GM21576 (cell line): ENCODE results near the gene EYS.

Experiments
- ATAC-seq: cut with Tn5 transposase; IDR thresholded peaks from one replicate; pipeline ENCODE4 v1.9.1; 2021; ENCODE audit warnings: mild to moderate bottlenecking, moderate library complexity; ENCODE audit not compliant: unreplicated experiment

Gene EYS

DNA sequence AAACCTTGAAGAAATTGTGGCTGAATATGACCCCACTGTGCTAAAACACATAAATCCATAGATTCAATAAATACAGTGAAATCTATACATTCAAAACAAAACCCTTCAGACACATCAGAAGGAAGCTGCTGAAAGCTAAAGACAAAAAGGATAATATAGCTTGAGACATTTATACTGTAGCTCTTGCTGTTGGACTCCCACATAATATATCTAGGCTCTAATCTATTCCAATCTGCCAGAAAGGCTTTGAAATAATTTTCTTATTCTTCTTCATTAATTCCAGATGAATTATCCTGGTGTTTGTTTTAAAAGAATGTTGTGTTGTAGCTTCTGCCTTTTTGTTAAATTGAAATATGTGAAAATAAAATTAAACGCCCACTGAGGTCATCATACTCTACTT lies 454.0 kb downstream of the EYS start:
- no peak for ATAC-seq

DNA sequence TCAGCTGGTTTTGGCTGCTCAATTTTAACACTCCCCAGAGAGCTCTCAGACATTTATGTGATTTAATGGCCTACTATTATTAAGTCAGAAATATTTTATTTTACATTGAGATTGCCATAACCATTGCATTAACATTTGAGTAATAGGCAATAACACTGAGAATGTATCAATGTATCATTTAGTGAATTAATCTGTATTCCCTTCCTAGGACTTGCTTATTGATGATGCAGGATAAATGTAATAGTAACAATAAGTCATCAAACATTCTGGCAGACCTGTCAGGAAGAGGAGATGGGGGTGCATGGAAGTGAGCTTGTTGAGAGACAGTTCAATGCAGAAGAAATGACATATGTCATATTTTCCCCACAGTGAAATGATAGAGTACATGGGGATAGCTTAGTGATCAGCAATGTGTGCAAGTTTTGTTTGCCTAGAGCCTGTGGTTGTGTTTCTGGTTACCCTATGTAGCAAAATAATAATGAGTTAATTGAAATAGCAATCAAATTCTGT lies 458.9 kb downstream of the EYS start:
- ATAC-seq, result no peak

DNA sequence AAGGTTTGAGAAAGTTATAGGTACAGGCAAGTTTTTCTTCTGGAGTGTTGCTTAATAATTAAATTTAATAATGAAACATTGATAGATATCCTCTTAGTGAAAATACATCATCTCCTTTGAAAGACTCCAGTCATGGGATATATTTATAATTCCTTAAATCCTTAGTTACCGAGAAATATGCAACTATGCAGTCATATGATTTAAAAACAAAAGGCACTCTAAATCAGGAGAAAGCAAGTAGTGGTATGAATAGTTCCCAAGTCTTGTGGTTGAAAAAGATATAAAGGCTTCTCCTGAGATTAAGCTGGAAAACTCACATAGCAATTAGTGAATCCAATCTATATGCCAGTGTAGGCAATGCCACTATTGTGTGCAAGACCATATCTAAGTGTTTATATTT lies 475.4 kb downstream of the EYS start:
- no peak for ATAC-seq

DNA sequence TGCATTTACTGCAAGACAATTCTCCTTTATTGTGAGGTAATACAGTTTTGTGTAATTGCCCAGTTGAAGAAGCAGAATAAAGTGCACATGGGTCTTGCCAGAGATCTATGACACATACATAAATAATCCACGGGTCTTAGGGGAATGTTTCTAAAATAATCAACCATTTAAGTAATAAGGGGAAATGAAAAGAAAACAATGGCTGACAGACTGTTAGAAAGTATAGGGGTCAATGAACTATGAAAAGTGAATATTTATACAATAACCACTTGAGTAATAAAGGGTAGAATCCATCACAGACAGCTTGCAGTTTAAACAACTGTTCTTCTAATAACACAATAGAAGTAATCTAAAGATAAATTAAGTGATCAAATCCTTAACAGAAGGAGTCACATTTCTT lies 477.2 kb downstream of the EYS start:
- no peak for ATAC-seq

DNA sequence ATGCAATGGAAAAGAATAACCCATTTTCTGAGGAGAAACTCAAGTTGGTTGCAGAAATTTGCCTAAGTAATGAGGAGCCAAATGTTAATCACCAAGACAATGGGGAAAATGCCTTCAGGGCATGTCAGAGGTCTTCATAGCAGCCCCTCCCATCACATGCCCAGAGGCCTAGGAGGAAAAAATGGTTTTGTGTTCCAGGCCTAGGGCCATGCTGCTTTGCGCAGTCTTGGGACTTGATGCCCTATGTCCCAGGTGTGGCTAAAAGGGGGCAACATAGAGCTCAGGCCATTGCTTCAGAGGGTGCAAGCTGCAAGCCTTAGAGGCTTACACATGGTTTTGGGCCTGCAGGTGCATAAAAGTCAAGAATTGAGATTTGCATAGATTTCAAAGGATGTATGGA lies 485.9 kb downstream of the EYS start:
- ATAC-seq, result no peak

DNA sequence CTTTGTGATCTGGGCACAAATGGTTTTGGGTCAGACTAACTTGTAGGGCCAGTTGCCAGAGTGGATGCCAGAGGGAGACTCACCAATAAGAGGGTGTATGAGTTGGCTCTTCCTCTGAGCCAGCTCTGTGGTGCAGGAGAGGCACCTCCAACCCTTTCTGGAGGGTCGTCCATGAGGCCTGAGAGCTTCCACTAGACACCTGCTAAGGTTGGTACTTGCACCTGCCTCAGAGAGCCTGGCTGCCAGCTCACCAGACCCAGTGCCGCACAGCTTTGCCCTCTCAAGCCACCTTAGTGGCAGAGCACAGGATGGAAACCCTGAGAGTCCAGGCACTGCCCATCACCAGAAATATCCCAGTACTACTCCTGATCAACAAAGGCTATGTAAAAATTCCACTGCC lies 504.3 kb downstream of the EYS start:
- no peak for ATAC-seq

DNA sequence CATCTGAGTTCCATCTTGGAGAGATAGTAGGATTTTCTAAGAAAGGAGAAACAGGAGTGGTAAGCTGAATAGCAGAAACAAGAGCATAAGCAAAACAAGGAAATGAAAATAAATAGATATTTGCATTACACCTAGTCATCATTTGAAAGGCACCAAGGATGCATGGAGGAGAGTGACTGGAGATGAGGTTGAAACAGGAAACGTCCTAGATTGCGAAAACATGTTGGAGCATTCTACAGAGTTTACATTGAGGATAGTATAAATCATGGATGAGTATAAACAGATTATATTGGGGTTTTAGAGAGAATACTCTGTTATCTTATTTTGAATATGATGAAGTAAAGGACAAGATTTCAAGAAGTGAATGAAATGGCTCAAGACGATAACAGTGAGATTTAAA lies 507.3 kb downstream of the EYS start:
- ATAC-seq, result no peak

DNA sequence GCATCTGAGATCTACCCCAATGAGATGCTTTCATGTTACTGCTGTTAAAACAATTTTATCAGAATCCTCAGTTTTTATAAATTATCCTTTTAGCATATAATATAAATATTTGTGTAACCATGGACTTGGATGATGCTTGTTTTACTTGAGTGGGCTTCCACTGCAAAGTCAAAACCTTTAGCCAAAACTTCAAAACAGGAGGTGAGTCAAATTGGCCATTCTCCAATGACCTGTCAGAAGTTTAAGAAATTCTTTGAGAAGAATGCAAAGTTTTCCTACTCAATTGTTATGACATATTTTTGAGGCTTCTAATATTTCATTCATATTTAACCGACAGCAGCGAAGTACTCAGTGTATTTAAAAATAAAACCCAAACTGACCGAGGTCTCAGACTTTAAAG lies 507.9 kb downstream of the EYS start:
- ATAC-seq, result no peak

DNA sequence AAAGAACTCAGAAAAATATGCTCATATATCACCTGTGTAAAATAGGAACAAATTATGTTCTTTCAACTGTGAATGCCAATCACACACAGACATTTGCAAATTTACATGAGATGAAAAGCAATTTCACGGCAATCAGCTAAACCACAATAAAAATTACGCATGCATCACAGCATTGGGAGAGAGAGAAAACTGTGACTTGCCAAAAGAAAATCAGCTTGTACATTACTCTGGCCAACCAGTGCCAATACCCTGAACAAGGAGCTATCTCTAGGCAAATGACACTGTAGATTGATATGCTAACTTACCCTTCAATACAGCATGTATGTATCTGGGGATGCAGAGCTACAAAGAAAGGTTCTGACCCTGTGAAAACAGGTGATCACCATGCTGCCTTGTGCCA lies 515.6 kb downstream of the EYS start:
- ATAC-seq, result no peak

DNA sequence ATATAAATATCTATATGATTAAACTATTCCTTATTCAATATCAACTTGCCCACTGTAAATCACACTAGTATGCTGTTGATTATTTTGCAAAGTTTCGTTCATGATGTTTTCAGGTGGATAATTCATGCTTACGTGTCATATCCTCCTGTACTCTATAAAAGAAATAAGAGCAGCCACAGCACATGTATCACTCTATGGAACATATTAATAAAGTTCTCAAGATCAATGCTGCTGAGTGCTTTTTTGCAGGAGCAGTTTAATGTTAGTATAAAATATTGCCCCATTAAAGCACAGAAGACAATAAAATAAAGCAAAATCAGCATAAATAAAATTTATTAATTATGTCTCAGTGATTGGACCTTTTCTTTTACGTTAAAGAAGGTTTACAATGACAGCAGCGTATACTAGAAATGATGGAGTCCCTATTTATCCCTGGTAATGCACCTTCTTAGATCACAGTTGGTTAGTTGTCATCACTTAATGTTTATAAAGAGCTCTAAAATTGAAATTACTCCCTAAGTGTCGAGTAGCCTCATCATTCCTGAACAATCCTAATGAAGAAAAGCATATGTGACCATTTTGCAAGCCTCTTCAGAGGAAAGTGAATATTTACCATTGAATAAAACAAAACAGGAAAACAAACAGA lies 517.7 kb downstream of the EYS start:
- ATAC-seq, result no peak

DNA sequence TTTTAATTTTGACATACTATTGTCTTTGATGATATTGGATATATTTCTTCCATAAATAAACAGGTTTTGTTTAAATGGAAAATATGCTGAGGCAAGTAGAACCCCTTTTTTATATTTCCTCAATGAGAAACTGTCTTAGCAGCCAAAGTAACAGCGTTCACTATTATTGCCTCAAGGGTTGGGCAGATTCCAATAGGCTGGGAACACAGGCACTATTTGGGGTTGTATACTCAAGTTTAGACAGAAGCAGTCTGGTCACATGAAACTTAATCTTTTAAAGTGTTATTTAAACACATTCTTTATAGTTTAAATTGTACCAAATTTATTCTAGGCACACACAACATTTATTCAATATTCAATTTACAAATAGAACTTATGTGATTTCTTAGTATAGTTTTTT lies 520.2 kb downstream of the EYS start:
- no peak for ATAC-seq

DNA sequence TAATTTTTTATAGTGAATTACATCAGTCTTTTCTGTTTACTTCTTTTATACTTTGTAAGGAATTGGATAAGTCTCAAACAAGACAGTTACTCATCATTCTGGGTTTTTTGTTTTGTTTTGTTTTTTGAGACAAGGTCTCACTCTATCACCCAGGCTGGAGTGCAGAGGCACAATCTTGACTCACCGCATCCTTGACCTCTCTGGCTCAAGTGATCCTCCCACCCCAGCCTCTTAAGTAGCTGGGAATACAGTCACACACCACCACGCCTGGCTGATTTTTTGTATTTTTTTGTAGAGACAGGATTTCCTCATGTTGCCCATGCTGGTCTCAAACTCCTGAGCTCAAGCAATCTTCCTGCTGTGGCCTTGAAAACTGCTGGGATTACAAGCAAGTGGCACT lies 524.3 kb downstream of the EYS start:
- ATAC-seq, result no peak

DNA sequence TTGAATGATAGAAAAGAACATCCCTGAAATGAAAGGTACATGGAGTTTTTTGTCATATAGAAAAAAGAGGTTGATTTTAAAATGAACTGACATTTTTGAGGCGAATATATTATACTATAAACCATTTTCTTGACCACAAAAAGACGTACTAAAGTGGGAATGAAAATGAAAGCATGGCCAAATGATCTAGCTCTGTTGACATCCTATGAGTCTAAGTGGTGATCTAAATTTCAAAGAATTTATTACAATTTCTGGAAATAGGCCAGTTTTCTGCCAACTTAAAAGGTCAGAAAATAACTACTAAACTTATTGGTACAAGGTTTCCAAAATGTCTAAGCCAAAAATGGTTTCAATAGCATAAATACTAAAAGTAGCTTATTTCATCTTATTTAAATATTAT lies 536.8 kb downstream of the EYS start:
- no peak for ATAC-seq

DNA sequence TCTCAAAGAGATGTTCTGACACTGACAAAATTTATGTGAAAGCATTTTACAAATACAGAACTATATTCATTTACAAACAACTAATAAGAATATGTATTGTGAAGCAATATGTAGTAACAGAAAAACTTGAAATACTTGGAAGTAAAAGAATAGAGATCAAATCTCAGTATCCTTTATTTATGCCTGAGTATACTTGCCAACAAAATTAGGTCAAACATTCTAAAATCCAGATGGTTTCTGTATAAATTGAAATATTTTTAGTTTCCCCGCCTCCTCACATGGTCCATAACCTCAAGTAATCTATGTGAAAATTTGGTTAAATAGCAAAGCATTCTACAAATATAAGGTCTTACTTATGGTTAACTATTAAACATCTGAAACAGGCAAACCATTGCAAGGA lies 545.4 kb downstream of the EYS start:
- ATAC-seq, result no peak

DNA sequence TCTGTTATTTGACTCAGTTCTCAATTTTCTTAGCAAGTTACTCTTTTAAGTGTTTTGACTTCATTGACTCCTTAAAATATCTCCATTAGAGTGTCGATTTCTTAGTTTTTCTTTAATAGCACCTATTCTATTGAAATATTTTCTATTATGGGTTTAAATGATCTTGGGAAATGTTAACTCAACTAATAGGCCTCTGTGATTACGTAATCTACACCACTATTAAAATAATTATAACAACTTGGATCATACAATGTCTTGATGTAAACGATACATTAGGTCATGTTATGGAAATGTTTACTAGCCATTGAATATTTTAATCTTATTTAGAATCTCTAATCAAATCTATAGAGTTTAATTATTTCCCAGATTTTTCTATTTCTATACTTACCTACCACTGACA lies 550.0 kb downstream of the EYS start:
- ATAC-seq, result no peak

DNA sequence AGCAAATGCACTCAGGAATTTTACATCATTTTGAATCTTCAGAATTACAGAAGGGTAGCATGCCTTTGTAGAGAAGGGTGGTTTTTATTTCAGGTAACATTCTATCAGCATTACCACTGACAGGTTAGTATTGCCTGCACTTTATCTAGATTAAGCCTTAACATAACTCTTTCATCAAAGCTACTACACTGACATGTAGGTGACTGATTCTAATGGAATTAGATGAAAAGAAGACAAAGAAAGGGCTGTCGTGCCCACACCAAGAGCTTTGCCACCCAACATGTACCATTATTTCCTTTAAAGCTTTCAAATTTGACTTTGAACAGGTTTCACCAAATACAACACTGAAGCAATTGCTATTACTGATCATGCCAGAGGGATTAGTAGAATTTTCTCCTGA lies 551.9 kb downstream of the EYS start:
- ATAC-seq, result no peak

DNA sequence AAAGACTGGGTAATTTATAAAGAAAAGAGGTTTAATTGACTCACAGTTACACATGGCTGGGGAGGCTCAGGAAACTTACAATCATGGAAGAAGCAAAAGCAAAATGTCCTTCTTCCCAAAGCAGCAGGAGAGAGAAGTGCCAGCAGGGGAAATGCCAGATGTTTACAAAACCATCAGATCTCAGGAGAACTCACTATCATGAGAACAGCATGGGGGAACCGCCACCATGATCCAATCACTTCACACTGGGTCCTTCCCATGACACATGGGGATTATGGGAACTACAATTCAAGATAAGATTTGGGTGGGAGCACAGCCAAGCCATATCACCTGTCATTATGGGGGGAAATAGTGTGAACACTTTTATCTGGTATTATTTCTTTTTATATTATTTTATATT lies 557.2 kb downstream of the EYS start:
- no peak for ATAC-seq

DNA sequence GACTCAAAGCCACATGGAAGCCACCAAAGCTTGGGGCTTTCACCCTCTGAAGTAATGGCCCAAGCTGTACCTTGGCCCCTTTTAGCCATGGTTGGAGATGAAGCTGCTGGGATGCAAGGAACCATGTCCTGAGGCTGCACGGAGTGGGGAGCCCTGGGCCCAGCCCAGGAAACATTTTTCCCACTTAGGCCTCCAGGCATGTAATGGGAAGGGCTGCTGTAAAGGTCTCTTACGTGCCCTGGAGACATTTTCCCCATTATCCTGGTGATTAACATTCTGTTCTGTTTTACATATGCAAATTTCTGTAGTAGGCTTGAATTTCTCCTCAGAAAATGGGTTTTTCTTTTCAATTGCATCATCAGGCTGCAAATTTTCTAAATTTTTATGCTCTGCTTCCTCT lies 558.2 kb downstream of the EYS start:
- ATAC-seq, result no peak

DNA sequence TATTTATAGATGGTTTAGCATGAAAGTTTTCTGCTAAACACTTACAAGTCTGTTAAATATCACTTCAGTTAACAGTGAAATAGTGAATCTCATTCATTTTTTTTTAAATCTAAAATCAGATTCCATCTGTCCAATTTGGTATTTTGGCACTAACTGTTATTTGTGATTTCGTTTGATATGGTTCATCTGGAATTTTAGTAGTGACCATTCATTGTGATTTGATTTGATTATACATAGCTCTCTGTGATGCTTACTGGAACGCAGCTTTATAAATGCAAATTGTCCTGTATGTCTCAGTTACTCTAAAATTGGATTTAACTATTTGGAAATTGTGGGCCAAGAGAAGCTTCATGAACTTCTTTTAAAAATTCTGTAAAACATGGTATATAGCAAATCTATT lies 571.5 kb downstream of the EYS start:
- no peak for ATAC-seq

DNA sequence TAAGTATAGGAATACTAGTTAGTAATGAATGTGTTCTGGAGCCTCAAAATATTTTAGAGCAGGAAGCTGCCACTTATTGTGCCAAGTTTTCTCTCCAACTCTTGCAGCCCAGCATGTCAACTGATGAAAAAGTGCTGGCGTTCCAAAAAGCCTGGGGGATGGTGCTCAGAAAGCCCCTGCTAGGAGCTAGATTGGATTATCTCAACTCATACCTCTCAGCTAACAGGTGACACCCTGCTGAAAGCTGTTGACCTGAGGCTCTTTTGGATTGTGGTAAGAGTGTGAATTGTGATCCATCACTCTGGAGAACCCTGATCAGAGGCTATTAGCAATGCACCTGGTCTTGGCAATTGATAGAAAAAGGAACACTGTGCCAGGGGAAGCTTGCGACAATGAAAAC lies 580.4 kb downstream of the EYS start:
- ATAC-seq, result no peak

DNA sequence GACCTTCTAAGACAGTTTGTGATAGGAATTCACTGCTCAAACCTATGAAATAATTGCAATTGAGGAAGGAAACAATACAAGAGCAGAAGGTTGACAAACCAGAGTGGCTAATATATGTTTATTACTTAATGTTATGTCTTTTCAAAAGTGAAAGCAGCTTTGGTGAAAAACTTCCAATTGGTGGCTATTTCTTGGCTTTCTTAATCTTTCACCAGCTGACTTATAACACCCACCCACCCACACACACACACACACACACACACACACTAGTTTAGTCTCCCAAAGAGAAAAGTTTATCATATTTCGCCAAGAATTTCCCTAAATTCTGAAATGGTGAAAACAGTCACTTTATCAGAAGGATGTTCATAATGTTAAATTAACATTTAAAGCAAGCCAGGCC lies 583.5 kb downstream of the EYS start:
- ATAC-seq, result no peak

DNA sequence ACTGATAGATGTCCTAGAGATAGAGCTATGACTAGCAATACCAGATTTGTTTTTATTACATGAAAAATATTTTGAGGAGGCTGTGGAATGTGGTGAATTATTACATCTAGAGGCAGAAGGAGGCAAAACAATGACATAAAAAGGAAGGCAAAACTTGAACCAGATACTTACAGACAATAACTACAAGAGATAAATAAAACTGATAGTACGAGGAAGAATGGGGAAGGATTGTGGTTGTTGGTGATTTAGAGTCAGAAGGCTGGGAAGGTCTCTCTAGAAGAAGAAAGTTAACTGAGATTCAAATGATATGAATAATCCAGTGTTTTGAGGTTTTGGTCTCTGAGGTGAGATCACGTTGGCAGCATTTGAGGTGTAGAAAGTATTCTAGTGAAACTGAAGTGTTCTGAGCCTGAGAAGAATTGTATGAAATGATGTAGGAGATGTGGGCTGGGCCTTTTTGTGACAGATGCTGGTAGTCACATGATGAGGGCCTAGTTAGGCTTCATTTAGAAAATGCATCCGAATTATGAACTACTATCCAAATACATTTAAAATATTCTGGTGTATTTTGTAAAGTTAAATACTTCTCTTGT lies 589.1 kb downstream of the EYS start:
- no peak for ATAC-seq

DNA sequence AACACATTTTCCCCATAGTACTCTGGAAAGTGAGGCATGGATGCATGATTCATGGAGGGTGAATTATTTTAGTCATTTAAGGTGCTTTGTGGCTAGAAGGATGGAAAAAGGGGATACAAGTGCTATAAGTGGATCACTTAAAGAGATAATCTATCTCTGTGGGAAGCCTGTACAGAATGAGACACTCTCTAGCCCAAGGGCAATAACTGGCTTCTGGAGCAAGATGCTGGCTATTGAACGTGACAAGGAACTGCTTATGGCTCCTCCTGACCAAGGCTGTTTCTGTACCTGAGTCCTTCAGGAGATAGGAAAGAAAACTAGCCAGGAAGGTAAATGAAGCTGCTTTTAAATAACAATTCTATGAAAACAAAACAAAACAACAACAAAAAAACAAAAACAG lies 590.7 kb downstream of the EYS start:
- ATAC-seq, result no peak
